Stimulated activated CD4-positive, alpha-beta T cell treated with anti-CD3 and anti-CD28 coated beads, Interleukin-1b, Interleukin-23, amount 100 ng/mL, for 48 hours (primary cell): ENCODE data around the gene MUC4.
A peak's percentile ranks its signal among the peaks of the same experiment; 100 is the strongest.
"Not testable (repeated sequence)": the region's sequence is repeated elsewhere in the genome, so short reads cannot be mapped to it uniquely, and the experiment has no call there.

Experiments used
- DNase-seq: peaks from one replicate; pipeline ENCODE4 v3.0.0-alpha.2; 2020

MUC4 gene

GRCh38 chr3:195834675-195835583, 23.2 kb upstream of the MUC4 start:
- no peak for DNase-seq

- DNase-seq: no peak
Measured at GRCh38 chr3:195829897-195830254, 18.1 kb upstream of the MUC4 start.

- DNase-seq: no peak
Measured at GRCh38 chr3:195828762-195829161, 17.0 kb upstream of the MUC4 start.

GRCh38 chr3:195825857-195826804, 14.4 kb upstream of the MUC4 start:
- no peak for DNase-seq

- DNase-seq: no peak
Measured at GRCh38 chr3:195825191-195825588, 13.5 kb upstream of the MUC4 start.

DNA sequence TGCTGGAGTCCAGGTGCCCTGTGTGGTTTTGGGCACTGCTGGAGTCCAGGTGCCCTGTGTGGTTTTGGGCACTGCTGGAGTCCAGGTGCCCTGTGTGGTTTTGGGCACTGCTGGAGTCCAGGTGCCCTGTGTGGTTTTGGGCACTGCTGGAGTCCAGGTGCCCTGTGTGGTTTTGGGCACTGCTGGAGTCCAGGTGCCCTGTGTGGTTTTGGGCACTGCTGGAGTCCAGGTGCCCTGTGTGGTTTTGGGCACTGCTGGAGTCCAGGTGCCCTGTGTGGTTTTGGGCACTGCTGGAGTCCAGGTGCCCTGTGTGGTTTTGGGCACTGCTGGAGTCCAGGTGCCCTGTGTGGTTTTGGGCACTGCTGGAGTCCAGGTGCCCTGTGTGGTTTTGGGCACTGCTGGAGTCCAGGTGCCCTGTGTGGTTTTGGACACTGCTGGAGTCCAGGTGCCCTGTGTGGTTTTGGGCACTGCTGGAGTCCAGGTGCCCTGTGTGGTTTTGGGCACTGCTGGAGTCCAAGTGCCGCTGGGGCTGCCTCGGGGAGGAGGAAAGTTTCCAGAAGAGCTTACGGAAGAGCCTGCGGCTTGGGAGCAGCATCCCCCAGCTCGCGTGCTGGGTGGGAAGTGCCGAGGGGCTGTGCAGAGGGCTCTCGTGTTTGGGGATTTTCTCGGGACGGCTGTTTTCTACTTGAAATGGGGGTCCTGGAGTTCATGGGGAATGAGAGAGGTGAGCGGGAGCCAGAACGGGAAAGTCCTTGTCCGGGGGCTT, 12.9 kb upstream of the MUC4 start:
- not testable (repeated sequence) for DNase-seq

DNA sequence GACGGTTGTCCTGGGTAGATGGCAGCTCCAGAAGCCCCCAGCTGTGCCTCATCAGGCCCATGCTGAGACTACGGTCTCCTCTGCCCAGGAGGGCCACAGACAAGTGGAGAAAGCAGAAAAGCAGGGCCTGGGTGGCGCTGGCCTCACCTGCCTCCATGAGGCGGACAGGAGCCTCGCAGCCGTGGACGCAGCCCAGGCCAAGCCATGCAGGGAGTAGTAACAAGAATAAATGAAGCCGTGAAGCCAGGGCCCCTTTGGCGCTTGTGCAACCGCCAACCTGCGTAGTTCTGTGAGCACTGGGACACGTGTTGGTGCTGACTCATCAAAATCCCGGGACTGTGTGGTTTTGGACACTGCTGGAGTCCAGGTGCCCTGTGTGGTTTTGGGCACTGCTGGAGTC, 12.3 kb upstream of the MUC4 start:
- no peak for DNase-seq

DNA sequence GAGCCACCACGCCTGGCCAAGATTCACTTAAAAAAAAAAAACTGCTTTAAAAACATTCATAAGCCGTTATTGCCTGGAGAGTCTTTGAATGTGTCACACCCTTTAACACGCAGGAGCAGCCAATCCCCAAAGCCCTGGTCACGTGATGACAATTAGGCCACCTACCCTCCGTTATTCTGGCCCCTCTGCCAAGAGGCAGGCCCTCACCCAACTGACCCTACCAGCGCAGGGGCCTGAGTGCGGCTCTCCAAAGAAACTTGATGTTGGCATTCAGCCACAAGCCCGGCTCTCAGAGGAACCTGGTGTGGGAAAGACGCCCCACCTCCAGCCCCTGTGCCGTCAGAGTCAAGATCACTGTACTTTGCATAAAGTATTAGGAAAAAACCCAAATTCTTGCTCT, 11.6 kb upstream of the MUC4 start:
- DNase-seq: no peak

GRCh38 chr3:195822131-195822696, 10.5 kb upstream of the MUC4 start:
- no peak for DNase-seq

GRCh38 chr3:195821403-195822130, 9.8 kb upstream of the MUC4 start:
- no peak for DNase-seq

DNA sequence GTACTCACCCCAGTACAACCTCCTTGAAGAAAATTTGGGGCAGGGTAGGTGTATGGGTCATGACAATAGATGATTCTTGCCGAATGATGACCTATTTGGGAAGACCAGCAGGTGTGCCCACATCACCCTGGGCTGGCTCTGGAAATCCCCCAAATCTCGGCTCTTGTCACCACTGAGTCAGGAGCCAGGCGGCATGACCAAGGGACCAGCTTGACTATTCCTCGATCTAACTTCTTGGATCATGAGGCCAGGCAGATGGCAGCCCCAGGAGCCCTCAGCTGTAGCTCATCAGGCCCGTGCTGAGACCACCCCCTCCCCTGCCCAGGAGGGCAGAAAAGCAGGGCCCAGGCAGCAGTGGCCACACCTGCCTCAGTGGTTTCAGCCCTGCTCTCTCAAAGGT, 9.2 kb upstream of the MUC4 start:
- DNase-seq: no peak

- no peak for DNase-seq
Measured at GRCh38 chr3:195820186-195820585, 8.5 kb upstream of the MUC4 start.

DNA sequence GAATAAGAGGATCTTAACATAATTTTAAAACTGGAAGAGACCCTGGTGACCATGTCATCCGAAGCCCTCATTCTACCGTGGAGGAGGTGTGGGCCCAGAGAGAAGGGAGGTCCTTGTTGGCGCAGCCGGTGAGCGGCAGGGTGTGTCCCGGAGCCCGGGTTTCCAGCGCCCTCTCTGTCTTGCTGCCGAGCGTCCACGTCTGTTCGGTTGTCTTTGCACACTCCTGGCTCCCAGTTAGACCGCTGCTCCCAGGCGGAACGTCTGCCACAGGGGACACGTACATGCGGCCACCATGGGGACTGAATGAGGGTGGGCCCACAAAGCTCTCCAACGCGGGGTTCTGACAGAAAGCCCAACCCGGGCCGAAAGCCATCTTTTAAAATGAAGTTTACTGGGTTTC, 6.6 kb upstream of the MUC4 start:
- DNase-seq: no peak

DNA sequence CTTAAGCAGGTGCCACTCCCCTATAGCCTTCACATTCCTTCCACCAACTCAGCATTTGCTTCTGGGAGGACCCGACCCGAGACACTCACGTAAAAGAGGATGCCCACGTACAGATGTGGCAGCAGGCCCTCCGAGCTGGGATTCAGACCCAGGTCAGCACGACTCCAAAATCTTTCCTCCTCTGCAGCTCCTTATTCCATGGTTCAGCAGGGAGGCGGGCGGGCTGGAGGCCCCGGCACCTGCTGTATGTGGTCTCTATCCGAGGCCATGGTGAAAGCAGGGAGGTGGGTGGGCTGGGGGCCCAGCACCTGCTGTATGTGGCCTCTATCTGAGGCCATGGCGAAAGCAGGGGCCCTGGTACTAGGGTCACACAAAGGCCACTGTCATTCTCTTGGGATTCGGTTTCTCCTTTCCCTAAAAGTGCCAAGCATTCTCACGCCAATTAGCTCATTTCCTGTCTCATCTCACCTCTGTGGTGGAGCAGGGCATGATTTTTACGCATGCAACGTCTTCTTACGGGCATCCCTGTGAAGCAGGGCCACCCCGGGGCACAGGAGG, 5.9 kb upstream of the MUC4 start:
- no peak for DNase-seq

GRCh38 chr3:195816276-195816913, 4.7 kb upstream of the MUC4 start:
- not testable (repeated sequence) for DNase-seq

DNA sequence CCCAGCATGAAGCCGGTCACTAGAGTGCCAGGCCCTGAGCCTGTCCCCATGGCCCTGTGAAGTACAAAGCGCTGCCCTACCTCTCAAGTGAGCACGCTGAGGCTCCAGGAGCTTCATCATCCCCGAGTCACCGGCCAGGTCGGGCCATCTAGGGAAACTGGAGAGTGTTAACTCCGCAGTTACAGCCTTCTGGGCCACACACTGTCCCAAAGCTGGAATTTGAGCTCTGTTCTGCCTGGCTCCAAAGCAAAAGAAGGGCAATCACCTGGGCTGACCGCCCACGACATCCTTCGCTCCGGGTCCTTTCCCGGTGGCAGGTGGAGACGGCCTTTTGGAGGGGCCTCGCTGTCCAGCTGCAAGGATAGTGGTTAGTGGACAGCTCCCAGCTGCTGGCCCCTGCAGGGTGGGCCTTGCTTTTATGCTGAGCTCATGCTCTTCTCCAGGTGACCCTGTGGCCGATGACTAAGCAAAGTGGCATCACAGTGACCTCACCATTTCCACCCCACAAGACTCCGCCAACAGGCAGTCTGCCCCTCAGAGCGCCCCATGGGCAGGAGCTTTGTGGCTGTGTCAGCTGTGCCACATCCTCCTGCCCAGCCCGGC, 3.5 kb upstream of the MUC4 start:
- DNase-seq: peak; percentile 14

DNA sequence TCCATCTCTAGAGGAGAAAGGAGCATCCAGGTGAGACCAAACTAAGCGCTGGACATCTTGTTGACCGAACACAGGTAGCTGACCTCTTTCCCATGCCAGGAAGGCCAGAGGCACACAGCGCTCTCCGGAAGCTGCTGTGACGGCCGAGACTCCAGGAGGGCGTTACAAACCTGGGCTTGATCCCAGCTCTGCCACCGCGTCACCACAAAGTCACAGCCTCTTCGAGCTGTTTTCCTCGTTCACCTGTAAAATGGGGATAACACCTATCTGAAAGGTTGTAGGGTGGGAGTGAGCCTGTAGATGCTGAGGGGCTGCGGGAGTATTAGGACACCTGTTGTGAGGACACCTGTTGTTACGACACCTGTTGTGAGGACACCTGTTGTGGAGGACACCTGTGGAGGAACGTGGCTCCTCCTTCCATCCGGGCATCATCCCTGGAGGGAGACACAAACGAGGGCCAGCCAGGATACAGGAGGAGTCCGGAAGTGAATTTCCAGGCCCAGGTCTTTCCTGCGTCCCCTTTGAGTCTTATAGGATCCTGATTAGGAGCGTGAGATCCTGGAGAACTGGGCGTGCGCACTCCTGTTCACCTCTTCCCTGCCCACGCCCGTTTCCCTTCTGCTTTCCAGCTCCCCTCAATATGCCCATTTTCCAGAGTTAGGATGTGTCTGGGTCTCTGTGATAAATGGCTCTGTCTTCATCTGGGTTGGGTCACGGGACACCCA, 2.3 kb upstream of the MUC4 start:
- DNase-seq: no peak

- DNase-seq: no peak
Measured at GRCh38 chr3:195812366-195812765, 637 bp upstream of the MUC4 start.

DNA sequence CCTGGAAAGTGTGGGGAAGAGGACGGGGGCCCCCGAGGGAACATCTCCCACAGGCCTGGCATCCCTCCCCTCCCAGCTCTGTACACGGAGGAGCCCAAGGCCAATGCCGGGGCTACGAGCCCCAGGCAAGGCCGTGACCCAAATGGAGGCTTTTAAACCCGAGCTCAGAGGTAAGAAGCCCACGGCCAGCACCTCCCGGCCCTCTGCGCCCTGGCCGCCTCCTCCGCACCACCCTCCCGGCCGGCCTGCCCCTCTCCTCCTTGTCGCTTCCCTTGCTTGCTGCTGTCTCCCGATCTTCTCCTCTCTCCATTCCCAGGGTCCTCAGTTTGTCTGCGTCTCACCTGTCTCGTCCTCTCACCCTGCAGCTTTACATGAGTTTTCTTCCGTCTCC, 1.3 kb downstream of the MUC4 start:
- DNase-seq: no peak
